Activated naive CD4-positive, alpha-beta T cell treated with anti-CD3 and anti-CD28 coated beads, Interleukin-2, amount 50 U/mL, for 72 hours (primary cell): Measurements from ENCODE around the gene RBL1. TPM values are rescaled to one million over a fixed set of nuclear protein-coding genes. Genes with fewer than 3 reads are reported as not detected.
"Not testable (repeated sequence)": the region's sequence is repeated elsewhere in the genome, so short reads cannot be mapped to it uniquely, and the experiment has no call there.

Source experiments
- ATAC-seq, 2 donors: fragments of 150-1000 bp; cut with Tn5 transposase; 2 replicates each; pipeline ENCODE4 v1.10.0; 2021; ENCODE audit warnings: mild to moderate bottlenecking in 2 of 2, moderate library complexity in 2 of 2
- DNase-seq, 2 donors: peaks; one replicate each; pipeline ENCODE4 v3.0.0; 2021 to 2022; ENCODE audit warnings: low spot score in 2 of 2
- H3K27ac Mint-ChIP-seq, 2 donors: one replicate each; pipeline ENCODE4 v1.8.0; 2022; ENCODE audit warnings: mild to moderate bottlenecking in 2 of 2, mixed read lengths in 2 of 2
- H3K36me3 Mint-ChIP-seq, 2 donors: one replicate each; pipeline ENCODE4 v1.8.0; 2022; ENCODE audit warnings: mixed read lengths in 2 of 2
- H3K9me3 Mint-ChIP-seq, 2 donors: one replicate each; pipeline ENCODE4 v1.8.0; 2022; ENCODE audit warnings: mixed read lengths in 2 of 2
- total RNA-seq, 2 donors: library from RNA; stranded (reverse); gene quantifications; one replicate each; pipeline ENCODE4 v1.2.3, GENCODE V29; 2022

RBL1 gene
- total RNA-seq, 2 donors from 2014 or later: 27.2 to 43.6 TPM

- H3K9me3 Mint-ChIP-seq: no peaks in the 10 kb centered on the region
- ATAC-seq (no peak), DNase-seq (no peak)
- no peak overlapping the region for H3K27ac Mint-ChIP-seq
- peaks cover 0 to 57% of the 10 kb centered on the region in 2 donors for H3K36me3 Mint-ChIP-seq
These were observed 63.7 kb downstream of the RBL1 start for GRCh38 chr20:37032077-37032476.

DNA sequence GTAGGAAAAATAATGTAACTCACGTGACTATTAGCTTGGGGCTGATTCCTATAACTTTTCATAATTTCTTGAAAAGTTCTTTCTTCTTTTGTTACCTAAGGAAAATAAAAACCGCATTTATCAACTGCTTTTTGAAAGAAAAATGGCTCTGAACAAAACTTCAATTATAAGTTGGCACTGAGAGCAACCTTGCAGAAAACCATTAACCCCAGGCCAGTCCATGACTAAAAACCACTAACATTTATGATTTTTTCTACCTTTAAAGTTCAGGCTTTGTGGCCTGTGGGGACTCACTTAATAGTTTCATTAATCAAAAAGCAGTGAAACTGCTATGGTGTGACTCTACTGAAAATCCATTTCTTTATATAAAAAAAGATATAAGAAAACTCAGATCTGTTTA is 75.2 kb downstream of the RBL1 start:
- DNase-seq: no peak
- peaks cover 8 to 42% of the 10 kb centered on the region in 2 donors for H3K36me3 Mint-ChIP-seq

GRCh38 chr20:37012631-37013030 is 83.2 kb downstream of the RBL1 start:
- H3K27ac Mint-ChIP-seq, ATAC-seq, DNase-seq, H3K9me3 Mint-ChIP-seq: not testable (repeated sequence)
- peaks cover 7 to 35% of the 10 kb centered on the region in 2 donors for H3K36me3 Mint-ChIP-seq

More for the DNA sequence above, 75.2 kb downstream of the RBL1 start:
- ATAC-seq: no peak
- H3K9me3 Mint-ChIP-seq: no peaks in the 10 kb centered on the region
- no peak overlapping the region for H3K27ac Mint-ChIP-seq

DNA sequence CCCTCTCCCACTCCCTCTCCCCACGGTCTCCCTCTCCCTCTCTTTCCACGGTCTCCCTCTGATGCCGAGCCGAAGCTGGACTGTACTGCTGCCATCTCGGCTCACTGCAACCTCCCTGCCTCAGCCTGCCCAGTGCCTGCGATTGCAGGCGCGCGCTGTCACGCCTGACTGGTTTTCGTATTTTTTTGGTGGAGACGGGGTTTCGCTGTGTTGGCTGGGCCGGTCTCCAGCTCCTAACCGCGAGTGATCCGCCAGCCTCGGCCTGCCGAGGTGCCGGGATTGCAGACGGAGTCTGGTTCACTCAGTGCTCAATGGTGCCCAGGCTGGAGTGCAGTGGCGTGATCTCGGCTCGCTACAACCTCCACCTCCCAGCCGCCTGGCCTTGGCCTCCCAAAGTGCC is 83.9 kb downstream of the RBL1 start:
- not testable (repeated sequence) for H3K27ac Mint-ChIP-seq, DNase-seq, H3K9me3 Mint-ChIP-seq, ATAC-seq
- H3K36me3 Mint-ChIP-seq: peaks cover 7 to 28% of the 10 kb centered on the region in 2 donors

GRCh38 chr20:37011147-37011546 is 84.7 kb downstream of the RBL1 start:
- Mint-ChIP-seq H3K27ac (no peak overlapping the region), H3K36me3 (peaks cover 7 to 23% of the 10 kb centered on the region in 2 donors), H3K9me3 (no peaks in the 10 kb centered on the region)
- DNase-seq: no peak
- no peak for ATAC-seq

GRCh38 chr20:37007898-37008649 is 87.7 kb downstream of the RBL1 start:
- H3K27ac Mint-ChIP-seq: peak overlapping the region; percentile 48 to 51
- DNase-seq (no peak), ATAC-seq (peak in 1 of 2 donors; percentile 37)
- no peaks in the 10 kb centered on the region for H3K9me3 Mint-ChIP-seq
- H3K36me3 Mint-ChIP-seq: peaks cover 7 to 21% of the 10 kb centered on the region in 2 donors

DNA sequence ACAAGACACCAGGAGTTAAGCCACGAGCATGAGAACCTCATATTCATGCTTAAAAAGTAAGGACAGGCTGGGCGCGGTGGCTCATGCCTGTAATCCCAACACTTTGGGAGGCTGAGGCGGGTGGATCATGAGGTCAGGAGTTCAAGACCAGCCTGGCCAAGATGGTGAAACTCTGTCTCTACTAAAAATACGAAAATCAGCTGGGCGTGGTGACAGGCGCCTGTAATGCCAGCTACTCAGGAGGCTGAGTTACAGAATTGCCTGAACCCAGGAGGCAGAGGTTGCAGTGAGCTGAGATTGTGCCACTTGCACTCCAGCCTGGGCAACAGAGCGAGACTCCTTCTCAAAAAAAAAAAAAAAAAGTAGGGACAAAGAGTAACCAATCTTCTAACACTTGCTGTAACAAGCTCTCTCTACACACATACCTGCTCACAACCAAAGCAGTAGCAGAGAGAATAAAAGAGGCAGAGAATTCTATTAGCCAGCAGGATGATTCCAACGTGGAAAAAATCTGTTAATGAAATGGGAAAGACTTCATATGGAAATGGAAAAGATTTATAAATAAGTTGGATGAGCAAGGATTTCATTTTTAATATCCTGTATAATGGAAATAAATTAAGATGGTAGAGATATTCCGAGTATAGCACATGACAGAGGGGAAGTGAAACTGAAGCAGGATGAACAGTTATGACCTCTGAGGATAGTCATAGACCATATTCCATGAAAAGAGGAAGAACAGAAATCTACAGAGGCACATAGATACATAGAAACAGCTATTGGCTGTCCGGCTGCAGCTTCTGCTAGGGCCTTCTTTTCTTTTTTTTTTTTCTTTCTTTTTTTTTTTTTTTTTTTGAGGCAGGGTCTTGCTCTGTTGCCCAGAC is 90.5 kb downstream of the RBL1 start:
- not testable (repeated sequence) for H3K9me3 Mint-ChIP-seq, DNase-seq, H3K36me3 Mint-ChIP-seq, ATAC-seq
- H3K27ac Mint-ChIP-seq: peak overlapping the region in 1 of 2 donors; percentile 77

DNA sequence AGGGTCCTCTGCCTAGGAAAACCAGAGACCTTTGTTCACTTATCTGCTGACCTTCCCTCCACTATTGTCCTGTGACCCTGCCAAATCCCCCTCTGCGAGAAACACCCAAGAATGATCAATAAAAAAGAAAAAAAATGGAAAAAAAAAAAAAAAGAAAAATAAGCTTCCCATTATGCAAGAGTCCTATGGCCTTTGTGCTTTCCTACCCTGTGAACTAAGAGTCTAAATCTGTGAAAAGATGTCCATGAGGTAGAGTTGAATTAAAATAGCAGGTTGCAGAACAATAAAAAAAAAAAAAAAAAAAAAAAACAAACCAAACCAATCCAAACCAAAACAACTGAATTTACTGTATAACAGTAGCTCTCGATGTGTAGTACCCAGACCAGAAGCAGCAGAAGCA is 94.2 kb downstream of the RBL1 start:
- H3K36me3 Mint-ChIP-seq: peaks cover 8 to 31% of the 10 kb centered on the region in 2 donors
- ATAC-seq, H3K9me3 Mint-ChIP-seq, DNase-seq, H3K27ac Mint-ChIP-seq: not testable (repeated sequence)

DNA sequence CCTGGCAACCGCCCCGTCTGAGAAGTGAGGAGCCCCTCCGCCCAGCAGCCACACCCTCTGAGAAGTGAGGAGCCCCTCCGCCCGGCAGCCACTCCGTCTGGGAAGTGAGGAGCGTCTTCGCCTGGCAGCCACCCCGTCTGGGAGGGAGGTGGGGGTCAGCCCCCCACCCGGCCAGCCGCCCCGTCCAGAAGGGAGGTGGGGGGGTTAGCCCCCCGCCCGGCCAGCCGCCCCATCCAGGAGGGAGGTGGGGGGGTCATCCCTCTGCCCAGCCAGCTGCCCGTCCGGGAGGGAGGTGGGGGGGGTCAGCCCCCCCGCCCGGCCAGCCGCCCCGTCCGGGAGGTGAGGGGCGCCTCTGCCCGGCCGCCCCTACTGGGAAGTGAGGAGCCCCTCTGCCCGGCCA is 95.6 kb downstream of the RBL1 start:
- not testable (repeated sequence) for H3K9me3 Mint-ChIP-seq, H3K27ac Mint-ChIP-seq, DNase-seq, ATAC-seq
- peaks cover 20 to 45% of the 10 kb centered on the region in 2 donors for H3K36me3 Mint-ChIP-seq

- ATAC-seq (no peak), DNase-seq (no peak)
- Mint-ChIP-seq H3K27ac (peak overlapping the region in 1 of 2 donors; percentile 41), H3K36me3 (peaks cover 27 to 57% of the 10 kb centered on the region in 2 donors), H3K9me3 (peaks cover 0 to 12% of the 10 kb centered on the region in 2 donors)
These were observed 97.1 kb downstream of the RBL1 start for GRCh38 chr20:36998652-36999051.

GRCh38 chr20:36997121-36997520 is 98.7 kb downstream of the RBL1 start:
- Mint-ChIP-seq H3K36me3 (peaks cover 28 to 61% of the 10 kb centered on the region in 2 donors), H3K27ac (no peak overlapping the region), H3K9me3 (peaks cover 6 to 19% of the 10 kb centered on the region in 2 donors)
- ATAC-seq (no peak), DNase-seq (no peak)

GRCh38 chr20:36994221-36994620 is 101.6 kb downstream of the RBL1 start:
- not testable (repeated sequence) for H3K27ac Mint-ChIP-seq, ATAC-seq, DNase-seq
- peaks cover 30 to 65% of the 10 kb centered on the region in 2 donors for H3K36me3 Mint-ChIP-seq
- H3K9me3 Mint-ChIP-seq: peaks cover 7 to 19% of the 10 kb centered on the region in 2 donors

DNA sequence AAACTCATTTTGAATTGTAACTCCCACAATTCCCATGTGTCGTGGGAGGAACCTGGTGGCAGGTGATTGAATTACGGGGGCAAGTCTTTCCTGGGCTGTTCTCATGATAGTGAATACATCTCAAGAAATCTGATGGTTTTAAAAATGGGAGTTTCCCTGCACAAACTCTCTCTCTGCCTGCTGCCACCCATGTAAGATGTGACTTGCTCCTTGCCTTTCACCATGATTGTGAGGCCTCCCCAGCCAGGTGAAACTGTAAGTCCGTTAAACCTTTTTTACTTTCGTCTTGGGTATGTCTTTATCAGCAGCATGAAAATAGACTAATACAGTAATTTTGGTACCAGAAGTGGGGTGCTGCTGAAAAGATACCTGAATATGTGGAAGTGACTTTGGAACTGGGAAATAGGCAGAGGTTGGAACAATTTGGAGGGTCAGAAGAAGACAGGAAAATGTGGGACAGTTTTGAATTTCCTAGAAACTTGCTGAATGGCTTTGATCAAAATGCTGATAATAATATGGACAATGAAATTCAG is 102.9 kb downstream of the RBL1 start:
- H3K36me3 Mint-ChIP-seq: peaks cover 42 to 67% of the 10 kb centered on the region in 2 donors
- no peak for ATAC-seq
- no peak overlapping the region for H3K27ac Mint-ChIP-seq
- no peak for DNase-seq
- H3K9me3 Mint-ChIP-seq: peaks cover 15 to 19% of the 10 kb centered on the region in 2 donors

DNA sequence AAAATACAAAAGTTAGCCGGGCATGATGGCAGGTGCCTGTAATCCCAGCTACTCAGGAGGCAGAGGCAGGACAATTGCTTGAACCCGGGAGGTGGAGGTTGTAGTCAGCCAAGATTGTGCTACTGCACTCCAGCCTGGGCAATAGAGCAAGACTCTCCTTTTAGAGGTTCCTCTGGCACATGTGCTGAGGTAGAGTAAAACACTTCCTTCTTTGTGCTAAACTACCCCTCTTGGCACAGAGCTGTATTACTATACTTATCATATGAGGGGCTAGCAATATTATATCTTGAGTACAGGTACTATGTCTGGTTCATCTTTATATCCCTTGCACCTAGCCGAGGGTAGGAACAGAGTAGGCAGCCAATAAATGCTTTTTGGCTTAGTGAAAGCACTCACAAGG is 104.1 kb downstream of the RBL1 start:
- Mint-ChIP-seq H3K27ac (no peak overlapping the region), H3K36me3 (peaks cover 42 to 56% of the 10 kb centered on the region in 2 donors), H3K9me3 (peaks cover 15 to 19% of the 10 kb centered on the region in 2 donors)
- DNase-seq: no peak
- ATAC-seq: no peak

DNA sequence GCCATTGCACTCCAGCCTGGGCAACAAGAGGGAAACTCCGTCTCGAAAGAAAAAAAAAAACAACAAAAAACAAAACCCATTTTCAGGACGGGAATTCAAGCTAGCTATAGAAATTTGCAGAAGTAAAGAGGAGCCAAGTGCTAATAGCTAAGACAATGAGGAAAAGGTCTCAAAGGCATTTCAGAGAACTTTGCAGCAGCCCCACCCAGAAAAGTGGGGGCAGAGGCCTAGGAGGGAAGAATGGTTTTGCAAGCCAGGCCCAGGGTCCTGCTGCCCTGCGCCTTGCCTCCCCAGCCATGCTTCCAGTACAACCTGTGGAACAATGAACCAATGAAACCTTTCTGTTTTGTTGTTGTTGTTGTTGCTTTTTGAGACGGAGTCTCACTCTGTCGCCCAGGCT is 106.0 kb downstream of the RBL1 start:
- Mint-ChIP-seq H3K27ac (peak overlapping the region; percentile 4 to 79), H3K36me3 (peaks cover 26 to 37% of the 10 kb centered on the region in 2 donors), H3K9me3 (peaks cover 8 to 15% of the 10 kb centered on the region in 2 donors)
- DNase-seq (no peak), ATAC-seq (no peak)

DNA sequence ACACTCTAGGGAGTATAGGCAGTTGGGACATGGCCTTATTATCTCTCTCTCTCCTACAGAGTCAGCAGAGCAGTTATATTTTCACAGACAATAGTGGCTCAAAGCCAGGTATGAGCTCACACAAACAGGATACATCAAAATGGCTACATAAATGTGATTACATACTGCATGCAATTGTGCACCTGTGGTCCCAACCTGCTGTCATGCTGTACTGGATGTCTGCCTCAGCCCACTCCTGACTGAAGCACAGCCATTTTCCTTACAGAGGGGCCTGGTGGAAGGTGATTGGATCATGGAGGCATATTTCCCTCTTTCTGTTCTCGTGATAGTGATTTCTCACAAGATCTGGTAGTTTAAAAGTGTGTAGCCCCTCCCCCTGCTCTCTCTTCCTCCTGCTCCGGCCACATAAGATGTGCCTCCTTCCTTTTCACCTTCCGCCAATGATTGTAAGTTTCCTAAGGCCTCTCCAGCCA is 107.3 kb downstream of the RBL1 start:
- Mint-ChIP-seq H3K9me3 (peaks cover 8 to 15% of the 10 kb centered on the region in 2 donors), H3K36me3 (peaks cover 21 to 25% of the 10 kb centered on the region in 2 donors), H3K27ac (peak overlapping the region; percentile 33 to 79)
- DNase-seq (no peak), ATAC-seq (peak; percentile 47 to 82)

- no peak for ATAC-seq
- H3K9me3 Mint-ChIP-seq: peaks cover 0 to 9% of the 10 kb centered on the region in 2 donors
- H3K27ac Mint-ChIP-seq: no peak overlapping the region
- peaks cover 12 to 13% of the 10 kb centered on the region in 2 donors for H3K36me3 Mint-ChIP-seq
- no peak for DNase-seq
These were observed 111.5 kb downstream of the RBL1 start for GRCh38 chr20:36984257-36984638.
